B cell (primary cell): Measurements from ENCODE around the gene MAFB. TPM values are rescaled to one million over a fixed set of nuclear protein-coding genes. Genes with fewer than 3 reads are reported as not detected.

Experiments
- ATAC-seq: fragments of 200-7000 bp; cut with Tn5 transposase; one replicate; pipeline ENCODE4 v1.10.0; 2021; ENCODE audit warnings: low read depth, mild to moderate bottlenecking, moderate number of reproducible peaks, moderate library complexity
- CTCF ChIA-PET: fragments of 350-600 bp; sonication (Branson Sonifier 250); formaldehyde crosslinking; loops from one replicate; lab custom pipeline; 2021; ENCODE audit warnings: antibody characterized with exemption, inconsistent platforms; lab: Charles Lee
- POLR2A ChIA-PET: fragments of 350-600 bp; sonication (Branson Sonifier 250); formaldehyde crosslinking; loops from one replicate; lab custom pipeline; 2021; ENCODE audit warnings: antibody characterized with exemption; lab: Charles Lee
- DNase-seq: peaks from one replicate; pipeline ENCODE4 v3.0.0; 2013
- H2AFZ ChIP-seq: 2 replicates; pipeline ENCODE4 v1.6.1; 2012; ENCODE audit warnings: mild to moderate bottlenecking, low read depth, low read length; ENCODE audit not compliant: insufficient read depth, poor library complexity, severe bottlenecking
- H3K27ac ChIP-seq, 2 donors: 1 replicate in 1 of 2; 2 replicates in 1 of 2; pipeline ENCODE4 v1.5.1; 2012 to 2013; ENCODE audit warnings: low read length in 2 of 2, mild to moderate bottlenecking in 2 of 2, moderate library complexity in 1 of 2
- H3K27me3 ChIP-seq, 4 experiments: fragments of 200-600 bp in 1 of 4; sonication (generic) in 1 of 4; replicated peaks in 1 of 4; 1 replicate in 2 of 4; 2 replicates in 2 of 4; pipeline versions ENCODE4 v1.6.1 to v1.7.0; 2013 to 2016; ENCODE audit warnings: low read length in 3 of 4, mild to moderate bottlenecking in 2 of 4, mixed read lengths in 1 of 4, moderate library complexity in 1 of 4; ENCODE audit not compliant: insufficient read depth in 4 of 4, control insufficient read depth in 3 of 4; ENCODE audit errors: control extremely low read depth in 1 of 4
- H3K36me3 ChIP-seq, 2 experiments: replicated peaks in 1 of 2; 1 replicate in 1 of 2; 2 replicates in 1 of 2; pipeline versions ENCODE4 v1.6.1 to v1.7.1; 2013; ENCODE audit warnings: low read length in 1 of 2; ENCODE audit not compliant: insufficient read depth in 2 of 2, control insufficient read depth in 1 of 2; ENCODE audit errors: control extremely low read depth in 1 of 2, extremely low read depth in 1 of 2
- H3K4me1 ChIP-seq, 2 donors: fragments of 200-600 bp in 1 of 2; sonication (generic) in 1 of 2; 1 replicate in 1 of 2; 2 replicates in 1 of 2; pipeline versions ENCODE4 v1.5.1 to v1.6.1; 2013 to 2017; ENCODE audit warnings: low read length in 2 of 2; ENCODE audit not compliant: control insufficient read depth in 2 of 2, insufficient read depth in 2 of 2
- H3K4me2 ChIP-seq: replicated peaks from 2 replicates; pipeline ENCODE3; 2012; ENCODE audit warnings: mild to moderate bottlenecking, low read depth, low read length; ENCODE audit not compliant: poor library complexity, severe bottlenecking
- H3K4me3 ChIP-seq, 5 experiments: fragments of 200-600 bp in 1 of 5; sonication (generic) in 1 of 5; 1 replicate in 3 of 5; 2 replicates in 2 of 5; pipeline versions ENCODE4 v1.5.1 to v1.7.0; 2011 to 2016; ENCODE audit warnings: low read length in 4 of 5, mild to moderate bottlenecking in 4 of 5, low read depth in 2 of 5, control low read depth in 1 of 5, moderate library complexity in 1 of 5; ENCODE audit not compliant: insufficient read depth in 1 of 5; ENCODE audit errors: control extremely low read depth in 1 of 5, extremely low read depth in 1 of 5
- H3K79me2 ChIP-seq: fragments of 200-600 bp; sonication (generic); one replicate; pipeline ENCODE4 v1.6.0; 2016; ENCODE audit warnings: low read length; ENCODE audit not compliant: control insufficient read depth, insufficient read depth
- H3K9ac ChIP-seq: fragments of 200-600 bp; sonication (generic); 2 replicates; pipeline ENCODE4 v1.6.1; 2017; ENCODE audit warnings: mild to moderate bottlenecking, low read length, moderate library complexity
- H3K9me3 ChIP-seq, 3 donors: one replicate each; pipeline versions ENCODE4 v1.6.1 to v1.7.1; 2013; ENCODE audit warnings: low read length in 2 of 3; ENCODE audit not compliant: control insufficient read depth in 2 of 3, insufficient read depth in 1 of 3; ENCODE audit errors: control extremely low read depth in 1 of 3
- H4K20me1 ChIP-seq: 2 replicates; pipeline ENCODE4 v1.6.0; 2012; ENCODE audit warnings: mild to moderate bottlenecking, low read length; ENCODE audit not compliant: insufficient read depth, control insufficient read depth, poor library complexity, severe bottlenecking
- H3K27ac Mint-ChIP-seq: one replicate; pipeline ENCODE4 v1.8.0; 2021; ENCODE audit warnings: mixed read lengths
- H3K27me3 Mint-ChIP-seq: one replicate; pipeline ENCODE4 v1.8.0; 2021; ENCODE audit warnings: mixed read lengths
- H3K4me1 Mint-ChIP-seq: one replicate; pipeline ENCODE4 v1.8.0; 2021; ENCODE audit warnings: mixed read lengths
- H3K4me3 Mint-ChIP-seq: one replicate; pipeline ENCODE4 v1.8.0; 2021; ENCODE audit warnings: mixed read lengths
- H3K9me3 Mint-ChIP-seq: one replicate; pipeline ENCODE4 v1.8.0; 2022; ENCODE audit warnings: mixed read lengths; ENCODE audit not compliant: insufficient read depth
- CTCF ChIP-seq: fragments of 200-600 bp; IDR thresholded peaks from one replicate; pipeline ENCODE4 v1.8.0; 2022; ENCODE audit warnings: antibody characterized with exemption, mild to moderate bottlenecking
- EZH2 ChIP-seq: IDR thresholded peaks from 2 replicates; pipeline ENCODE4 v1.6.1; 2012; ENCODE audit warnings: borderline replicate concordance, low read depth, mild to moderate bottlenecking, moderate library complexity, low read length; ENCODE audit not compliant: insufficient read depth, poor library complexity, severe bottlenecking
- WGBS: methylation state at CpG from one replicate; pipeline ENCODE4 v1.1.5; 2013; ENCODE audit warnings: missing lambda C conversion rate; ENCODE audit not compliant: insufficient coverage; 5-methylcytosine and 5-hydroxymethylcytosine counted together
- intact Hi-C: fragments of 100-400 bp; cut with micrococcal nuclease; formaldehyde crosslinking; loops from one replicate; pipeline ENCODE4 v1.10.0; 2022
- polyA plus RNA-seq: library from polyadenylated mRNA; depleted of rRNA; stranded (reverse); fragments of >200 nt; gene quantifications from 2 replicates; pipeline ENCODE4 v1.2.3, GENCODE V29; 2012
- total RNA-seq, 2 donors: library from RNA; stranded (reverse); fragments of 120-200 nt in 1 of 2; gene quantifications; 1 replicate in 1 of 2; 2 replicates in 1 of 2; pipeline versions ENCODE4 v1.2.3 to v1.2.4, GENCODE V29; 2013 to 2022

MAFB gene
- total and polyA plus RNA-seq, 2 donors (not counting 1 experiment from before 2014, with no cell fraction given): 1.6 to 1.8 TPM

- Histone ChIP-seq H3K9me3 (no peaks in the 10 kb centered on the region), H2AFZ (no peak overlapping the region), H3K27ac (no peak overlapping the region), H3K4me1 (no peaks in the 10 kb centered on the region), H3K4me2 (no peak overlapping the region), H3K4me3 (no peak overlapping the region), H3K27me3 (peaks cover 0 to 8% (median 3%) of the 10 kb centered on the region in 4 experiments), H3K79me2 (no peaks in the 10 kb centered on the region), H4K20me1 (no peaks in the 10 kb centered on the region), H3K9ac (no peak overlapping the region), H3K36me3 (no peaks in the 10 kb centered on the region)
- H3K4me1 Mint-ChIP-seq: no peaks in the 10 kb centered on the region
- H3K27me3 Mint-ChIP-seq: peaks cover 14% of the 10 kb centered on the region
- intact Hi-C loops: no loop called here
- H3K4me3 Mint-ChIP-seq: no peak overlapping the region
- DNase-seq (no peak), ATAC-seq (no peak)
- H3K27ac Mint-ChIP-seq: no peak overlapping the region
- TF ChIP-seq CTCF: no peak
- TF ChIP-seq EZH2: no peak
- CTCF ChIA-PET: no interaction called here
- WGBS: 88% methylated on average over 2 of the region's 2 CpGs
- POLR2A ChIA-PET: no interaction called here
- H3K9me3 Mint-ChIP-seq: peaks cover 3% of the 10 kb centered on the region
These were observed 40.0 kb upstream of the MAFB start for GRCh38 chr20:40728996-40729395.

- no peaks in the 10 kb centered on the region for H3K4me1 ChIP-seq
- no CpG with 5 or more reads among the region's 1 CpG for WGBS
- H3K36me3 ChIP-seq: no peaks in the 10 kb centered on the region
- CTCF ChIA-PET: no interaction called here
- no peaks in the 10 kb centered on the region for H3K79me2 ChIP-seq
- peaks cover 3% of the 10 kb centered on the region for H3K9me3 Mint-ChIP-seq
- H3K4me2 ChIP-seq: no peak overlapping the region
- intact Hi-C loops: no loop called here
- H3K27me3 Mint-ChIP-seq: peaks cover 13% of the 10 kb centered on the region
- POLR2A ChIA-PET: no interaction called here
- no peak overlapping the region for H3K4me3 Mint-ChIP-seq
- H3K27me3 ChIP-seq: peaks cover 0 to 4% (median 3%) of the 10 kb centered on the region in 4 experiments
- ATAC-seq: no peak
- H3K4me1 Mint-ChIP-seq: no peaks in the 10 kb centered on the region
- H2AFZ ChIP-seq: no peak overlapping the region
- H3K9me3 ChIP-seq: no peaks in the 10 kb centered on the region
- no peak for TF ChIP-seq EZH2
- no peak for TF ChIP-seq CTCF
- DNase-seq: no peak
- no peak overlapping the region for H3K4me3 ChIP-seq
- no peak overlapping the region for H3K27ac ChIP-seq
- no peak overlapping the region for H3K27ac Mint-ChIP-seq
- H4K20me1 ChIP-seq: no peaks in the 10 kb centered on the region
- H3K9ac ChIP-seq: no peak overlapping the region
These were observed 39.4 kb upstream of the MAFB start for GRCh38 chr20:40728470-40728869.
